ENCODE results near the gene SELENOF. TPM values are rescaled to one million over a fixed set of nuclear protein-coding genes. Genes with fewer than 3 reads are reported as not detected.
"Not testable (repeated sequence)": the region's sequence is repeated elsewhere in the genome, so short reads cannot be mapped to it uniquely, and the experiment has no call there.

The SELENOF gene
- total RNA-seq, 2 experiments from 2014 or later = 128 to 162 TPM

DNA sequence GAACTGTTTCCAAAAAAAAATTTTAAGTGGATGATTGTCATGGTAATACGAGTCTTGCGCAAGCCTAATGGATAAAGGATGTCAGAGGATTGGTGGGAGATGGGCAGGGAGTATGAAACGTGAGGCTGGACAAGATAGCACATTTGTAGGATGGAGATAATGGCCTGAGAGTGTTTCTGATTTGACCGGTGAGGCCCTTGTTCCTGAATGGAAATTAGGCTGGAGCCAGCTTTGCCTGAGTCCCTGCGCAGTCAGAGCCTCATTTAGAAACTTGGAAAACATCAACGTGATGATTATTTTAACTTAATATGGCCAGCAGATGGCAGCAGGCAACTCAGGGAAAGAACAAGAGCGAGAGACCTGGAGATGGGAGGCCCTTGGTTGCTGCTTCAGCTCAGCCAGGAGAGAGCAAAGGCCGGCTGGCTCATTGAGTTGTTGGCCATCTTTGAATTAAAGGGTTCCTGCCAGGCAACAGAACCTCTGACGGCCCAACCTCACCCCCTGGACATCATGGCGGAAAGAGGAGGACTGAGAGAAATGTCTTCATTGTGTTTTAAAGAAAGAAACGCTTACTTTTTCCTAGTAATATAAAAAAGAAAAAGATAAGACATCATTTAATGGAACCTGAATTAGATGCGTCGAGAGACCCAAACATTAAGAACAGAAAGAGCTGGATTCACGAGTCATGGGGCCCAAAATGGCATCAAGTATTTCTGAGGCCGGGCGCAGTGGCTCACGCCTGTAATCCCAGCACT, 80.3 kb downstream of the SELENOF start:
- Mint-ChIP-seq H3K27me3 (peaks cover 2% of the 10 kb centered on the region), H3K9me3 (ENCODE audit: low read depth) (no peaks in the 10 kb centered on the region), H3K4me3 (no peak overlapping the region), H3K27ac (no peak overlapping the region), H3K36me3 (no peaks in the 10 kb centered on the region), H3K4me1 (peaks cover 2% of the 10 kb centered on the region)
- ATAC-seq (peak; percentile 74), DNase-seq (peak; percentile 65)
- CTCF ChIA-PET = interaction anchor here (0.8 to 3.7 kb wide), 10 partner anchors 21 to 509 kb away, joined by 3 to 41 read pairs (median 3); partner anchors contain the start of gene SH3GLB1

DNA sequence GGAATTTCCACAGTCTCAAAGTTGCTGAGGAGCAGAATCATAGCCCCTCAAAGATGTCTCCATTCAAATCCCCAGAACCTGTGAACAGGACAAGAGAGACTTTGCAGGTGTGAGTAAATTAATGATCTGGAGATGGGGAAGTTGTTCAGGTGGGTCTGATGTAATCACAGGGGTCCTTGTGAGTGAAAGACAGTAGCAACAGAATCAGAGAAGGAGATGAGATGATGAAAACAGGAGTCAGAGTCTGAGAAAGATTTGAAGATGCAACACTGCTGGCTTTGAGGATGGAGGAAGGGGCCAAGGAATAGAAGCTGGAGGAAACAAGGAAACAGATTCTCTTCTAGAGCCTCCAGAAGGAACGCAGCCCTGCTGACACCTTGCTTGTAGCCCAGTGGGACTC, 81.5 kb downstream of the SELENOF start:
- Mint-ChIP-seq H3K4me3 (no peak overlapping the region), H3K4me1 (peaks cover 2% of the 10 kb centered on the region), H3K27me3 (peaks cover 2% of the 10 kb centered on the region), H3K9me3 (ENCODE audit: low read depth) (no peaks in the 10 kb centered on the region), H3K36me3 (no peaks in the 10 kb centered on the region), H3K27ac (no peak overlapping the region)
- no peak for DNase-seq
- CTCF ChIA-PET = interaction anchor here (1.7 to 3.7 kb wide), 2 partner anchors 128 to 252 kb away, joined by 8 to 41 read pairs; partner anchors contain the start of gene SH3GLB1
- no peak for ATAC-seq

DNA sequence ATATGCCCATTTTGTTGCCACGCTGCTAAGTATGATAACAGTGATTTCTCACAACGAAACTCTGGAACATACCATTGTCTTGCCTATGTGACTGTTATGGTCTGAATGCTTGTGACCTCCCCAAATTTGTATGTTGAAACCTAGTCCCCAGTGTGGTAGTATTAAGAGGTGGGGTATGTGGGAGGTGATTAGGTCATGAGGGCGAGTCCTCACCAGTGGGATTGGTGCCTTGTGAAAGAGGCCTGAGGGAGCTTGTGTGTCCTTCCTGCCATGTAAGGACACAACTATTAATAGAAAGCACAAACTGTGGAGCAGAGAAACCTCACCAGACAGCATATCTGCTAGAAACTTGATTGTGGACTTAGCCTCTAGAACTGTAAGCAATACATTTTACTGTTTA, 84.6 kb downstream of the SELENOF start:
- no peak overlapping the region for H3K27ac Mint-ChIP-seq
- H3K4me3 Mint-ChIP-seq = no peak overlapping the region
- no peaks in the 10 kb centered on the region for H3K9me3 Mint-ChIP-seq (ENCODE audit: low read depth)
- H3K36me3 Mint-ChIP-seq = no peaks in the 10 kb centered on the region
- CTCF ChIA-PET = interaction anchor here (0.9 kb wide), 1 partner anchor 255 kb away, joined by 3 read pairs; no protein-coding TSS in a partner anchor
- H3K4me1 Mint-ChIP-seq = peaks cover 2% of the 10 kb centered on the region
- DNase-seq = no peak
- ATAC-seq = no peak
- H3K27me3 Mint-ChIP-seq = no peaks in the 10 kb centered on the region

DNA sequence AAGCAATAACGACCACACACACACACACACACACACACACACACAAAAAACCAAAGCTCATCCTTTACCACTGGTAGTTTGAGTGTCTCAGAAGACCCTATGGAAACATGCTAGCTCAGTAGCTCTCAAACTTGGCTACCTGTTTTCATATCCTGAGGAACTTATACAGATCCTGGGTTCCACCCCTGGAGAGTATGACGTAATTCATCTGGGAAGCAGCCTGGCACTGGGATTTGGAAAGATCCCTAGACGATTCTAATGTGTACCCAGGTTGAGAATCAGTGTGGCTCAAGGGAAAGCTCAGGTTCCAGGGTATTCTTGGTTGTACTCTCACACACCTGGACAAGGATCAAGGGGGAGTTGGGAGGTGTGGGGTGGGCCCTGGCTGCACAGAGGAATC, 85.9 kb downstream of the SELENOF start:
- H3K9me3 Mint-ChIP-seq (ENCODE audit: low read depth) = no peaks in the 10 kb centered on the region
- CTCF ChIA-PET = interaction anchor here (1.0 kb wide), 1 partner anchor 264 kb away, joined by 3 read pairs; no protein-coding TSS in a partner anchor
- H3K4me3 Mint-ChIP-seq = no peak overlapping the region
- ATAC-seq (no peak), DNase-seq (no peak)
- no peak overlapping the region for H3K27ac Mint-ChIP-seq
- H3K27me3 Mint-ChIP-seq = peaks cover 9% of the 10 kb centered on the region
- no peaks in the 10 kb centered on the region for H3K36me3 Mint-ChIP-seq
- H3K4me1 Mint-ChIP-seq = no peaks in the 10 kb centered on the region

DNA sequence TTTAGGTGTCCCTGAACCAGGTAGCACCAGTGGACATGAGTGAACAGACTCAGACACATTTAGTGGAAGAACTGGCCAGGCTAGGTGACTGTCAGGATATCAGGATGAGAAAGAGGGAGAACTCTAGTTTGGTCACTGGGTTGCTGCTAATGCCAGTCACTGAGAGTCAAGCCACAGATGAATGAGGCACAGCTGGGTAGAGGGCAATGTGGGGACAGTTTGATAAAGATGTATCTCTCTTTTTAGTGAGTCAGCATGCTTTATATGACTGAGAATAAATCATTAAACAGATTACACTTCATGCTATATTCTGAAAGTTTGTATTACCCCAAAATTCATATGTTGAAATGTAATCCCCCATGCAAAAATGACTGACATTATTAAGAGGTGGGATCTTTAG, 87.1 kb downstream of the SELENOF start:
- Mint-ChIP-seq H3K27me3 (peaks cover 15% of the 10 kb centered on the region), H3K4me1 (no peaks in the 10 kb centered on the region), H3K9me3 (ENCODE audit: low read depth) (no peaks in the 10 kb centered on the region), H3K27ac (no peak overlapping the region), H3K36me3 (no peaks in the 10 kb centered on the region), H3K4me3 (no peak overlapping the region)
- no peak for DNase-seq
- no peak for ATAC-seq
- CTCF ChIA-PET = interaction anchor here (1.0 kb wide), 1 partner anchor 265 kb away, joined by 3 read pairs; no protein-coding TSS in a partner anchor

DNA sequence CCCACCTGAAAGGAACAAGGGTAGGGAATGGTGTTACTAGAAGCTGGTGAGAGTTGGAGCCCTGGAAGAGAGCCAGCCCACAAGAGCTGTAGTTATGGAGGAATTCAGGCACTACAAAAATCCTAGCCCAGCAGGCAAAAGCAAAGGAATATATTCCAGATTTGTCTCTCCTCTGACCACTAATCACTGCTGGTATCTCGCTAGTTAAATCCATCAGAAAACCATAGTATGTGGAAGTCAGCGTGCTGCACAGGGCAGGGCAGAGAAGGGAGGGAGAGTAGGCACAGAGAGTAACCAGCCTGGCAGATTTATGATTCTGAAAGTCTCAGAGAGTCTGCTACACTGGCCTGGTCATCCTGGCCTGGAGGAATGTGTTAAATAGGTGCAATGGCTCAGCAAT, 88.6 kb downstream of the SELENOF start:
- ATAC-seq (no peak), DNase-seq (no peak)
- Mint-ChIP-seq H3K27ac (no peak overlapping the region), H3K36me3 (no peaks in the 10 kb centered on the region), H3K9me3 (ENCODE audit: low read depth) (no peaks in the 10 kb centered on the region), H3K27me3 (peaks cover 19% of the 10 kb centered on the region), H3K4me3 (no peak overlapping the region), H3K4me1 (no peaks in the 10 kb centered on the region)
- CTCF ChIA-PET = no interaction called here

DNA sequence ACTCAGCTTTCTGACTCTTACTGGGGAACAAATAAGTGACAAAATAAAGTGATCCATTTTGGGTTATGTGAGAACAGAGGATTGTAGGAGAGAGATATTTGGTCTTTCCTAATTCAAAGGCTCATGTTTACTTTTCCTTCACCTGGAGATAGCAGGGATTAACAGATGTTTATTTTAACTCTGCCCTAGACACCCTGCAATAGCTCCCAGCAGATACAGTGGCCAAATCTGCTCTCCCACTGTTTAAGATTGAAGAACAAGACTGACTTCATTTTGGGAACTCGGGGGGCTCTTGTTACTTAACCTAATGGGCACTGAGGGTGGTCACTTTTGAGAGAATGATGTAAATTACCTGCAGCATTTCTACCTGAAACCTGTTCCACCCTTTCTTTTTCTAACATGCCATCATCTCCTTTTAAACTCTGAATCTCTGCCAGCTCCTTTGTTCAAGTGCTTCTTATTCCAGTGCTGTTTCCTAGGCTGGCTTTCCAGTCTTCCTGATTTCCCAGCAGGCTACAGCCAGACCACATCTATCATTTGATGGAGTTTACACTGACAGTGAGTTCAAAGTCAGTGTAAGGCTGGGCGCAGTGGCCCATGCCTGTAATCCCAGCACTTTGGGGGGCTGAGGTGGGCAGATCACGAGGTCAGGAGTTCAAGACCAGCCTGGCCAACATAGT, 90.0 kb downstream of the SELENOF start:
- CTCF ChIA-PET = no interaction called here
- H3K27ac Mint-ChIP-seq = no peak overlapping the region

DNA sequence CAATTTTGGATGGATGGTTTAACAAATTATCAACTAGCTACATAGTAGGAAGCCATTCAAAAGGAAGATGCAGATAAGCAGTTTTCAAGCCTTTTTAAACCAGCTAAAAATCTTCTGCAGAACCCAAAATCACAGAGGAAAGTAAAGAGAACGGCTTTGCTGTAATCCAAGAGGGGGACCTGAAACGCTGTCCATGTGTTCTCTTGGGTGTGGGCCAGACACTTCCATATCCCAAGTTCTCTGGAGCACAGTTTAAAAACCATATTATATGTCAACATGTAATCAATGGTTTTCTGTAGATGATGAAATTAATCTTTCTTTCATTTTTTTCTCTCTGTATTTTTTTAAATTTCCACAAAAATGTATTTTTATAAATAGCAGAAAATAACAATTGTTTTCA, 90.5 kb downstream of the SELENOF start:
- ATAC-seq = no peak
- no peak overlapping the region for H3K4me3 Mint-ChIP-seq
- H3K27me3 Mint-ChIP-seq = peaks cover 19% of the 10 kb centered on the region
- DNase-seq = no peak
- H3K27ac Mint-ChIP-seq = no peak overlapping the region
- H3K4me1 Mint-ChIP-seq = no peaks in the 10 kb centered on the region
- H3K9me3 Mint-ChIP-seq (ENCODE audit: low read depth) = no peaks in the 10 kb centered on the region
- CTCF ChIA-PET = no interaction called here
- no peaks in the 10 kb centered on the region for H3K36me3 Mint-ChIP-seq

More for the DNA sequence above, 90.0 kb downstream of the SELENOF start:
- H3K4me1 Mint-ChIP-seq = no peaks in the 10 kb centered on the region
- no peak overlapping the region for H3K4me3 Mint-ChIP-seq
- no peaks in the 10 kb centered on the region for H3K9me3 Mint-ChIP-seq (ENCODE audit: low read depth)
- ATAC-seq (no peak), DNase-seq (no peak)
- H3K36me3 Mint-ChIP-seq = no peaks in the 10 kb centered on the region
- peaks cover 19% of the 10 kb centered on the region for H3K27me3 Mint-ChIP-seq

DNA sequence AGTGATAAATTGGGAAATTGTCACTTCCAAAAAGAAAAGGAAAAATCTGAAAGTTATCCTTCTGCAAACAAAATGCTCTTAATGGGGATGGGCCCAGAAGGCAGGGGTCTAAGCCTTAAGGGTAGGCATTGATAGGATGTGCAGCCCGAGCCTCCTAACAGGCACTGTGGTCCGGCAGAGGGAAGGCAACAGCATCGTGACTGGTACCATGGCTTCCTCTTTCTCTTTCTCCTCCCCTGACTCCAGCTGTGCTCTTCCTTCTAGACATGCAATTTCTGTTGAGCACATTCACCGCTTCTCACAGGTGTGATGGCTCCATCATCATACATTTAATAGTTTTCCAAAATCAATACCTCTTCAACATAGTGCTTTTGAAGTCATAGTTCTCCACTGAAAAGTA, 91.5 kb downstream of the SELENOF start:
- Mint-ChIP-seq H3K27me3 (peaks cover 19% of the 10 kb centered on the region), H3K9me3 (ENCODE audit: low read depth) (no peaks in the 10 kb centered on the region), H3K27ac (no peak overlapping the region), H3K36me3 (no peaks in the 10 kb centered on the region), H3K4me3 (no peak overlapping the region), H3K4me1 (no peaks in the 10 kb centered on the region)
- no peak for ATAC-seq
- no peak for DNase-seq
- CTCF ChIA-PET = no interaction called here

DNA sequence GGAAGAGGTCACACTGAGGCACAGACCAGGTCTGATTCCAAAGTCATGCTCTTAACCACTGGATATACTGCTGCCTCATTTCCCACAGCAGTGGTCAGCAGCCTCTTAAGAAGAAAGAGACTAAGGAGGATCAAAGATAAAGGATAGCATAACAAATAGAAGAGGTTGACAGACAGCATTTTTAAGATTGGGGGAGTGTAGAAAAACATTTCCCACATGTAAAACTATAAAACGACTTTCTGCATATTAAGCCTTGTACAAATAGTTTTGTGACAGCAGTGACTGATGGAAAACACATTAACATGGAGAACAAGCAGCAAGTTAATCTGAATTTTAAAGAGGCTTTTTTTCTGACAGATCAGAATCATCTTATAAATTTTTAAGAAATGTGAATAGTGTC, 92.0 kb downstream of the SELENOF start:
- H3K9me3 Mint-ChIP-seq (ENCODE audit: low read depth) = no peaks in the 10 kb centered on the region
- peaks cover 19% of the 10 kb centered on the region for H3K27me3 Mint-ChIP-seq
- no peak overlapping the region for H3K27ac Mint-ChIP-seq
- DNase-seq (no peak), ATAC-seq (no peak)
- CTCF ChIA-PET = no interaction called here
- no peak overlapping the region for H3K4me3 Mint-ChIP-seq
- H3K4me1 Mint-ChIP-seq = no peaks in the 10 kb centered on the region
- H3K36me3 Mint-ChIP-seq = no peaks in the 10 kb centered on the region

DNA sequence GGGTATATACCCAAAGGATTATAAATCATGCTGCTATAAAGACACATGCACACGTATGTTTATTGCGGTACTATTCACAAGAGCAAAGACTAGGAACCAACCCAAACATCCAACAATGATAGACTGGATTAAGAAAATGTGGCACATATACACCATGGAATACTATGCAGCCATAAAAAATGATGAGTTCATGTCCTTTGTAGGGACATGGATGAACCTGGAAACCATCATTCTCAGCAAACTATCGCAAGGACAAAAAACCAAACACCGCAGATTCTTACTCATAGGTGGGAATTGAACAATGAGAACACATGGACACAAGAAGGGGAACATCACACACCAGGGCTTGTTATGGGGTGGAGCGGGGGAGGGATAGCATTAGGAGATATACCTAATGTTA, 94.0 kb downstream of the SELENOF start:
- peaks cover 19% of the 10 kb centered on the region for H3K27me3 Mint-ChIP-seq
- H3K9me3 Mint-ChIP-seq (ENCODE audit: low read depth); H3K4me3 Mint-ChIP-seq; DNase-seq; H3K36me3 Mint-ChIP-seq; H3K27ac Mint-ChIP-seq; H3K4me1 Mint-ChIP-seq; CTCF ChIA-PET; ATAC-seq: not testable (repeated sequence)

DNA sequence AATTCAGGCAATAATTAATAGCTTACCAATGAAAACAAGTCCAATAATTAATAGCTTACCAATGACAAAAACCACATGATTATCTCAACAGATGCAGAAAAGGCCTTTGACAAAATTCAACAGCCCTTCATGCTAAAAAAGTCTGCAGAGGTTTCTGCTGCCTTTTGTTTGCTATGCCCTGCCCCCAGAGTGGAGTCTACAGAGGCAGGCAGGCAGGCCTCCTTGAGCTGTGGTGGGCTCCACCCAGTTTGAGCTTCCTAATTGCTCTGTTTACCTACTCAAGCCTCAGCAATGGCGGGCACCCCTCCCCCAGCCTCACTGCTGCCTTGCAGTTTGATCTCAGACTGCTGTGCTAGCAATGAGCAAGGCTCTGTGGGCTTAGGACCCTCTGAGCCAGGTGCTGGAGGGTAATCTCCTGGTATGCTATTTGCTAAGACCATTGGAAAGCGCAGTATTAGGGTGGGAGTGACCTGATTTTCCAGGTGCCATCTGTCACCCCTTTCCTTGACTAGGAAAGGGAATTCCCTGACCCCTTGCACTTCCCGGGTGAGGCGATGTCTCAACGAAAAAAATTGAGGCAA, 96.6 kb downstream of the SELENOF start:
- DNase-seq; H3K9me3 Mint-ChIP-seq (ENCODE audit: low read depth); H3K4me1 Mint-ChIP-seq; ATAC-seq; H3K4me3 Mint-ChIP-seq; CTCF ChIA-PET; H3K27ac Mint-ChIP-seq; H3K27me3 Mint-ChIP-seq; H3K36me3 Mint-ChIP-seq: not testable (repeated sequence)

DNA sequence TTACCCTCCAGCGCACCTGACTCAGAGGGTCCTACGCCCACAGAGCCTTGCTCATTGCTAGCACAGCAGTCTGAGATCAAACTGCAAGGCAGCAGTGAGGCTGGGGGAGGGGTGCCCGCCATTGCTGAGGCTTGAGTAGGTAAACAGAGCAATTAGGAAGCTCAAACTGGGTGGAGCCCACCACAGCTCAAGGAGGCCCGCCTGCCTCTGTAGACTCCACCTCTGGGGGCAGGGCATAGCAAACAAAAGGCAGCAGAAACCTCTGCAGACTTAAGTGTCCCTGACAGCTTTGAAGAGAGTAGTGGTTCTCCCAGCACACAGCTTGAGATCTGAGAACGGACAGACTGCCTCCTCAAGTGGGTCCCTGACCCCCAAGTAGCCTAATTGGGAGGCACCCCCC, 99.8 kb downstream of the SELENOF start:
- CTCF ChIA-PET = not testable (repeated sequence)

More for the DNA sequence above, 99.8 kb downstream of the SELENOF start:
- H3K27ac Mint-ChIP-seq; ATAC-seq; H3K27me3 Mint-ChIP-seq; H3K4me1 Mint-ChIP-seq; H3K4me3 Mint-ChIP-seq; H3K9me3 Mint-ChIP-seq (ENCODE audit: low read depth); DNase-seq; H3K36me3 Mint-ChIP-seq: not testable (repeated sequence)
